K562 (cell line): ENCODE measurements around the gene RNF121. TPM values are rescaled to one million over a fixed set of nuclear protein-coding genes. Genes with fewer than 3 reads are reported as not detected.

Experiments
- ATAC-seq: fragments of 200-7000 bp; cut with Tn5 transposase; 3 replicates; pipeline ENCODE4 v1.9.1; 2020; ENCODE audit warnings: moderate library complexity
- BruUV-seq: library from RNA; stranded (reverse); fragments of 400-500 nt; replicated peaks from 2 replicates; lab custom pipeline; 2021; lab: Mats Ljungman, UMichigan
- CTCF ChIA-PET: fragments of 300-600 bp; formaldehyde crosslinking; extraction: SDS; loops from one replicate; lab custom pipeline; 2021; ENCODE audit warnings: low intra/inter-chr PET ratio; lab: Yijun Ruan, JAX
- POLR2A ChIA-PET: fragments of 300-600, 350-650 bp; sonication (Branson Sonifier 250); formaldehyde crosslinking; extraction: SDS; loops from one replicate; lab custom pipeline; 2021; ENCODE audit warnings: antibody characterized with exemption, inconsistent platforms; lab: Yijun Ruan, JAX
- DNase-seq, 4 experiments: peaks; one replicate each; pipeline versions ENCODE4 v3.0.0 to v3.0.0-alpha.2; 2011 to 2018; ENCODE audit warnings: low spot score in 3 of 4, mixed read lengths in 3 of 4; ENCODE audit errors: extremely low read depth in 1 of 4
- FAIRE-seq: peaks from 2 replicates; lab custom pipeline; 2011; peaks lifted over from hg19 to GRCh38; lab: Jason Lieb, UNC
- H2AFZ ChIP-seq: 2 replicates; pipeline ENCODE4 v1.6.0; 2011; ENCODE audit warnings: low read depth, low read length, control low read depth, inconsistent platforms
- H3K27ac ChIP-seq: fragments of 200-600 bp; 3 replicates; pipeline ENCODE4 v1.8.0; 2011; ENCODE audit warnings: low read depth, mild to moderate bottlenecking, control low read depth, inconsistent platforms, low read length, moderate library complexity, mixed read lengths; ENCODE audit errors: extremely low read depth
- H3K27me3 ChIP-seq, 2 experiments: fragments of 300-600 bp in 1 of 2; 2 replicates in 1 of 2; 3 replicates in 1 of 2; pipeline versions ENCODE4 v1.6.0 to v1.8.0; 2011; ENCODE audit warnings: inconsistent platforms in 2 of 2, low read length in 2 of 2, mild to moderate bottlenecking in 1 of 2, mixed read lengths in 1 of 2, moderate library complexity in 1 of 2; ENCODE audit not compliant: control insufficient read depth in 2 of 2, insufficient read depth in 2 of 2
- H3K36me3 ChIP-seq: fragments of 300-600 bp; 3 replicates; pipeline ENCODE4 v1.8.0; 2011; ENCODE audit warnings: mild to moderate bottlenecking, low read length, inconsistent platforms; ENCODE audit not compliant: control insufficient read depth, insufficient read depth
- H3K4me1 ChIP-seq, 2 experiments: fragments of 200-600 bp in 1 of 2; replicated peaks in 1 of 2; 2 replicates in 1 of 2; 3 replicates in 1 of 2; pipeline versions ENCODE4 v1.5.1 to v1.8.0; 2011; ENCODE audit warnings: inconsistent platforms in 2 of 2, low read length in 2 of 2, mild to moderate bottlenecking in 1 of 2, mixed read lengths in 1 of 2, moderate library complexity in 1 of 2; ENCODE audit not compliant: control insufficient read depth in 2 of 2, insufficient read depth in 2 of 2
- H3K4me2 ChIP-seq: 2 replicates; pipeline ENCODE4 v1.6.1; 2011; ENCODE audit warnings: low read length, control low read depth, inconsistent platforms, mixed read lengths; ENCODE audit not compliant: insufficient read depth
- H3K4me3 ChIP-seq: fragments of 200-600 bp; sonication (generic), shearing (Covaris generic); 2 replicates; pipeline ENCODE4 v1.5.1; 2016; ENCODE audit warnings: control low read depth, inconsistent platforms
- H3K79me2 ChIP-seq: fragments of 200-600 bp; 3 replicates; pipeline ENCODE4 v1.8.0; 2011; ENCODE audit warnings: low read length, inconsistent platforms; ENCODE audit not compliant: control insufficient read depth, insufficient read depth
- H3K9ac ChIP-seq, 2 experiments: 2 replicates each; pipeline versions ENCODE4 v1.6.0 to v1.6.1; 2011; ENCODE audit warnings: low read depth in 2 of 2, low read length in 2 of 2, control low read depth in 1 of 2, inconsistent platforms in 1 of 2, mild to moderate bottlenecking in 1 of 2, mixed read lengths in 1 of 2; ENCODE audit not compliant: insufficient read depth in 1 of 2
- H3K9me1 ChIP-seq: one replicate; pipeline ENCODE4 v1.6.0; 2011; ENCODE audit warnings: inconsistent platforms, mild to moderate bottlenecking, low read length, moderate library complexity; ENCODE audit not compliant: control insufficient read depth, insufficient read depth
- H3K9me3 ChIP-seq: replicated peaks from 2 replicates; pipeline ENCODE4 v1.5.1; 2011; ENCODE audit warnings: low read depth, low read length, inconsistent platforms; ENCODE audit not compliant: control insufficient read depth, insufficient read depth
- H4K20me1 ChIP-seq: replicated peaks from 2 replicates; pipeline ENCODE4 v1.6.1; 2011; ENCODE audit warnings: low read length, inconsistent platforms, mixed read lengths; ENCODE audit not compliant: control insufficient read depth, insufficient read depth
- DACH1 ChIP-seq: fragments of 450-650 bp; IDR thresholded peaks from 2 replicates; pipeline ENCODE4 v1.6.1; 2018; ENCODE audit not compliant: partially characterized antibody
- POLR2G ChIP-seq: fragments of 200-400 bp; formaldehyde crosslinking; IDR thresholded peaks from 2 replicates; pipeline ENCODE4 v1.6.1; 2017; ENCODE audit warnings: low read depth, mild to moderate bottlenecking, antibody characterized with exemption, low read length, moderate library complexity
- SMARCE1 ChIP-seq: fragments of 450-650 bp; IDR thresholded peaks from 2 replicates; pipeline ENCODE4 v1.7.1; 2016; ENCODE audit warnings: mild to moderate bottlenecking
- WGBS: fragments of 100-300 bp; shearing (Covaris generic); methylation state at CpG from one replicate; pipeline ENCODE4 v1.1.6; 2016; ENCODE audit warnings: low coverage, mixed read lengths; ENCODE audit not compliant: insufficient coverage; ENCODE audit errors: missing lambda C conversion rate; 5-methylcytosine and 5-hydroxymethylcytosine counted together
- in situ Hi-C: fragments of 300-500 bp; cut with MboI; formaldehyde crosslinking; loops from 4 replicates; pipeline ENCODE4 v1.15.0; 2018; ENCODE audit warnings: inconsistent platforms, mixed read lengths
- intact Hi-C: fragments of 100-400 bp; cut with micrococcal nuclease; formaldehyde crosslinking; loops from 2 replicates; pipeline ENCODE4 v1.14.2; 2022
- polyA plus RNA-seq, 8 experiments: library from polyadenylated mRNA; depleted of rRNA in 4 of 8; stranded (reverse) in 5 of 8; unstranded in 3 of 8; fragments of >200 nt; fragmentation: Nextera tagmentation in 2 of 8; fragmentation: Illumina TruSeq in 1 of 8; extraction: Ambion mirVana in 2 of 8; extraction: Trizol in 1 of 8; gene quantifications; 2 replicates each; pipeline versions ENCODE4 v1.2.1 to v1.2.3, GENCODE V29; 2011 to 2014; ENCODE audit warnings: inconsistent platforms in 1 of 8, missing spikeins in 1 of 8
- total RNA-seq, 7 experiments: library from RNA; depleted of rRNA in 6 of 7; stranded (reverse); fragments of >200 nt in 6 of 7; fragmentation: Illumina TruSeq in 2 of 7; extraction: Trizol in 2 of 7; gene quantifications; 2 replicates each; pipeline versions ENCODE4 v1.2.1 to v1.2.3, GENCODE V29; 2011 to 2021; ENCODE audit warnings: low replicate concordance in 1 of 7
- TF ChIP-seq, protein P1 (sequence below): sonication (generic); formaldehyde crosslinking; IDR thresholded peaks from 2 replicates; pipeline ENCODE4 v1.8.0; 2022; ENCODE audit warnings: mild to moderate bottlenecking, missing genetic modification reagents, borderline replicate concordance

The RNF121 gene
- total and polyA plus RNA-seq, 9 of the 15 experiments (the other 6 are each of a cell fraction or from before 2014, with no cell fraction given): 8.0 to 63.4 (median 20.5) TPM

GRCh38 chr11:72007089-72007476 lies 78.2 kb downstream of the RNF121 start:
- ChIA-PET CTCF (no interaction called here), POLR2A (interaction anchor here (1.1 to 4.0 kb wide), 4 partner anchors 10 to 79 kb away, joined by 3 to 12 read pairs (median 4); partner anchors contain the start of gene XNDC1N)
- TF ChIP-seq POLR2G (peak; percentile 59), DACH1 (no peak), SMARCE1 (no peak)
- TF ChIP-seq, protein P1, sequence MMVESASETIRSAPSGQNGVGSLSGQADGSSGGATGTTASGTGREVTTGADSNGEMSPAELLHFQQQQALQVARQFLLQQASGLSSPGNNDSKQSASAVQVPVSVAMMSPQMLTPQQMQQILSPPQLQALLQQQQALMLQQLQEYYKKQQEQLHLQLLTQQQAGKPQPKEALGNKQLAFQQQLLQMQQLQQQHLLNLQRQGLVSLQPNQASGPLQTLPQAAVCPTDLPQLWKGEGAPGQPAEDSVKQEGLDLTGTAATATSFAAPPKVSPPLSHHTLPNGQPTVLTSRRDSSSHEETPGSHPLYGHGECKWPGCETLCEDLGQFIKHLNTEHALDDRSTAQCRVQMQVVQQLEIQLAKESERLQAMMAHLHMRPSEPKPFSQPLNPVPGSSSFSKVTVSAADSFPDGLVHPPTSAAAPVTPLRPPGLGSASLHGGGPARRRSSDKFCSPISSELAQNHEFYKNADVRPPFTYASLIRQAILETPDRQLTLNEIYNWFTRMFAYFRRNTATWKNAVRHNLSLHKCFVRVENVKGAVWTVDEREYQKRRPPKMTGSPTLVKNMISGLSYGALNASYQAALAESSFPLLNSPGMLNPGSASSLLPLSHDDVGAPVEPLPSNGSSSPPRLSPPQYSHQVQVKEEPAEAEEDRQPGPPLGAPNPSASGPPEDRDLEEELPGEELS (CRISPR knock-in tag): no peak
- in situ Hi-C loops (no loop called here), intact Hi-C loops (no loop called here)
- H3K27me3 ChIP-seq: no peaks in the 10 kb centered on the region
- BruUV-seq: no TSS peak
- no peak overlapping the region for H3K9ac ChIP-seq
- ATAC-seq (no peak), DNase-seq (no peak), FAIRE-seq (no peak)
- no peaks in the 10 kb centered on the region for H4K20me1 ChIP-seq
- H3K36me3 ChIP-seq: peaks cover 96% of the 10 kb centered on the region
- H3K4me2 ChIP-seq: no peak overlapping the region
- no peak overlapping the region for H3K4me3 ChIP-seq
- no peaks in the 10 kb centered on the region for H3K9me1 ChIP-seq
- no peak overlapping the region for H2AFZ ChIP-seq
- peaks cover 4 to 16% of the 10 kb centered on the region in 2 experiments; a peak in 4 of 5 replicates for H3K4me1 ChIP-seq
- 98% methylated on average over 14 of the region's 15 CpGs for WGBS
- H3K9me3 ChIP-seq: no peaks in the 10 kb centered on the region
- H3K27ac ChIP-seq: no peak overlapping the region
- no peaks in the 10 kb centered on the region for H3K79me2 ChIP-seq
